ENCODE results near the gene GTF2A1L. TPM values are rescaled to one million over a fixed set of nuclear protein-coding genes. Genes with fewer than 3 reads are reported as not detected.

GTF2A1L gene
- total and polyA plus RNA-seq, 3 donors from 2014 or later, result 24.4 to 99.0 (median 36.1) TPM

DNA sequence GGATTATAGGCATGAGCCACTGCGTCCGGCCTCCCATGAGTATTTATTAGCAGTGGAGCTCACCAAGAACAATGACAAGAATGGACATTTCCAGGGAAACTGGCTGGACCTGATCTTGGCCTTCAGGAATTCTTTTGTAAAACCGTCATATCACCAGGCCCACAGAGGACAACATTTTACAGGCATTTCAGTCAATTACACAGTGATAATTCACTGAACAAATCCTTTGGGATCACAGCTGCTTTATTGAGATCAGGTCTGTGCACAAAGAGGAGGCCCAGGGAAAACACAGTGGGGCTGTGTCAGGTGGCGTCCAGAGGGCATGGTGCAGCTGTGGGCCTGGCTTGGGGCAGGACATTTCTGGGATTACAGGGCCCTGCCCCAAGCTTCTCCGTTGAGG is 30.1 kb upstream of the GTF2A1L start:
- WGBS, 2 donors, result 84 to 89% methylated on average over 5 of the region's 5 CpGs
- TF ChIP-seq, protein P1, sequence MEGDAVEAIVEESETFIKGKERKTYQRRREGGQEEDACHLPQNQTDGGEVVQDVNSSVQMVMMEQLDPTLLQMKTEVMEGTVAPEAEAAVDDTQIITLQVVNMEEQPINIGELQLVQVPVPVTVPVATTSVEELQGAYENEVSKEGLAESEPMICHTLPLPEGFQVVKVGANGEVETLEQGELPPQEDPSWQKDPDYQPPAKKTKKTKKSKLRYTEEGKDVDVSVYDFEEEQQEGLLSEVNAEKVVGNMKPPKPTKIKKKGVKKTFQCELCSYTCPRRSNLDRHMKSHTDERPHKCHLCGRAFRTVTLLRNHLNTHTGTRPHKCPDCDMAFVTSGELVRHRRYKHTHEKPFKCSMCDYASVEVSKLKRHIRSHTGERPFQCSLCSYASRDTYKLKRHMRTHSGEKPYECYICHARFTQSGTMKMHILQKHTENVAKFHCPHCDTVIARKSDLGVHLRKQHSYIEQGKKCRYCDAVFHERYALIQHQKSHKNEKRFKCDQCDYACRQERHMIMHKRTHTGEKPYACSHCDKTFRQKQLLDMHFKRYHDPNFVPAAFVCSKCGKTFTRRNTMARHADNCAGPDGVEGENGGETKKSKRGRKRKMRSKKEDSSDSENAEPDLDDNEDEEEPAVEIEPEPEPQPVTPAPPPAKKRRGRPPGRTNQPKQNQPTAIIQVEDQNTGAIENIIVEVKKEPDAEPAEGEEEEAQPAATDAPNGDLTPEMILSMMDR (IDR thresholded peaks at IDR 0.05), result no peak
- no peak for TF ChIP-seq POLR2A (IDR thresholded peaks at IDR 0.05)
- Histone ChIP-seq H3K4me3 (no peak overlapping the region), H3K27ac (no peak overlapping the region), H3K36me3 (ENCODE audit: low read depth, missing control alignments) (no peaks in the 10 kb centered on the region), H3K27me3 (no peaks in the 10 kb centered on the region), H3K9me3 (no peaks in the 10 kb centered on the region), H3K4me1 (no peaks in the 10 kb centered on the region)
- DNase-seq, result no peak
- intact Hi-C loops (cut with DNase I; ENCODE audit: low total_unique reads), result no loop called here

DNA sequence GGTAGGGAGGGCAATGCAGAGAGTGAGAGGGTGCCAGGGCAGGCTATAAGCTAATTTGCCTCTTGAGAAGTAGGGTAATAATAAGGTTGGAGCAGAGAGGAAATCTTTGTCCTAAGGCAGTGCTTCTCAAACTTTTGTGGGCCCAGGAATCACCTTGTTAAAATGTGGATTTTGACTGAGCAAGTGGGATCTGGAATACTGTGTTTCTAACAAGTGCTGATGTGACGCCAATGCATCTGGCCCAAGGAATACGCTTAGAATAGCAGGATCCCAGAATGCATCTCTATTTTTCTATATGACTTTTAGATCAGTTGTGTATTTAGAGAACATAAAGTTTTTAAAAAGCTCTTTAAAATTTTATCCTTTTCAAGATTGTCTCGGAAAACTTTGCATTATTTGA is 29.7 kb upstream of the GTF2A1L start:
- H3K36me3 ChIP-seq (ENCODE audit: low read depth, missing control alignments), result no peaks in the 10 kb centered on the region
- intact Hi-C loops (cut with DNase I; ENCODE audit: low total_unique reads), result no loop called here
- DNase-seq, result no peak
- no peaks in the 10 kb centered on the region for H3K9me3 ChIP-seq
- TF ChIP-seq, protein P1 (IDR thresholded peaks at IDR 0.05), result no peak
- no peak for TF ChIP-seq POLR2A (IDR thresholded peaks at IDR 0.05)
- H3K27ac ChIP-seq, result no peak overlapping the region
- H3K4me1 ChIP-seq, result no peaks in the 10 kb centered on the region
- no peak overlapping the region for H3K4me3 ChIP-seq
- WGBS, 2 donors, result 91 to 98% methylated on average over 3 of the region's 3 CpGs
- H3K27me3 ChIP-seq, result no peaks in the 10 kb centered on the region

DNA sequence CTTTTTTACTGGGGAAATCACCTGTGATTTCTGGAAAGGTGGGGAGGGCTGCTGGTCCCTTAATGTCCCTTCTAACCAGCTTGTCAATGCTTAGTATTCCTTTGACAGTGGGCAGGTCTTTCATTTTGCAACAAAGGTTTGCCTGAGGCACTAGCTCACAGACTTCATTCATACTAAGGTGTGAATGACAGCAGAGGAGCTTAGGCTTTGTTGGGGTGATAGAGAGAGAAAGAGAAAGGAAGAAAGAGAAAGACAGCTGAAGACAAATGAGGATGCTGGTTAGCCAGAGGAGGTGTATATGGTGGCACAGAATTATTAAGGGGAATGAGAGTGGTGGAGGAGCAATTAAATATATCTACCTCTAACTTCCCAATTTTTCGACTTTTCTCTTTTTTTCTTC is 28.9 kb upstream of the GTF2A1L start:
- TF ChIP-seq POLR2A (IDR thresholded peaks at IDR 0.05), result no peak
- TF ChIP-seq, protein P1 (IDR thresholded peaks at IDR 0.05), result no peak
- no peaks in the 10 kb centered on the region for H3K27me3 ChIP-seq
- H3K36me3 ChIP-seq (ENCODE audit: low read depth, missing control alignments), result no peaks in the 10 kb centered on the region
- intact Hi-C loops (cut with DNase I; ENCODE audit: low total_unique reads), result no loop called here
- H3K4me1 ChIP-seq, result no peaks in the 10 kb centered on the region
- no peak for DNase-seq
- no peak overlapping the region for H3K4me3 ChIP-seq
- H3K9me3 ChIP-seq, result no peaks in the 10 kb centered on the region
- no peak overlapping the region for H3K27ac ChIP-seq
- 76 to 83% methylated on average over 1 of the region's 1 CpG for WGBS, 2 donors

DNA sequence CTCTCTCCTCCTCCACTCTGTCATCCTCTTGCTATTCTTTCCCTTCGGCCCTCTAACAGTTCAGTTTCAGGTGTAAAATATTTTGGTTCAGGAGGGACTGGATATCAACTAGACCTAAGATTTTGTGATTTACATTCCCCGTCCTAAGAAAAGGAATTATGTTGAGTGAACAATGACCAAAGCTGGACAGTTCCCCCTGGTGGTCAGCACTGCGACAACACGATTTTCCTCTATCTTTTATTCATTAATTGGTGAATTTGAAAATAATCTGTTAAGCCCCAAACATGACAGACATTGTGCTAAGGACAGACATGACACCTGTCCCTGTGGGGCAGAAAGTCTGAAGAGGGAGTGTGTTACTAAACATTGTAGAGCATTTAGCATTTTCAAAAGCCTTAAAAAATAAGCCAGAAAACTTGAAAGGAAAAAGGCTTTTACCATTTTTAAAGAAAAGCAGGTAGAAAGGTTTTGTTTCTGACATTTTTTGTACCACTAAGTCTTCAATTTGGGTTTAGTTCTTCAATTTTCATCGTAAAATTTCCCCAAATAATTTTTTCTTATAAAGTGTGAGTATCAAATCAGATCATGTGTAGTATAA is 28.4 kb upstream of the GTF2A1L start:
- intact Hi-C loops (cut with DNase I; ENCODE audit: low total_unique reads), result no loop called here
- Histone ChIP-seq H3K36me3 (ENCODE audit: low read depth, missing control alignments) (no peaks in the 10 kb centered on the region), H3K9me3 (no peaks in the 10 kb centered on the region), H3K27me3 (no peaks in the 10 kb centered on the region), H3K4me1 (no peaks in the 10 kb centered on the region), H3K4me3 (no peak overlapping the region), H3K27ac (no peak overlapping the region)
- no peak for TF ChIP-seq POLR2A (IDR thresholded peaks at IDR 0.05)
- TF ChIP-seq, protein P1 (IDR thresholded peaks at IDR 0.05), result peak; percentile 64 to 85 (median 81)
- DNase-seq, result peak; percentile 44
- WGBS, 2 donors, result 39 to 46% methylated on average over 5 of the region's 5 CpGs

DNA sequence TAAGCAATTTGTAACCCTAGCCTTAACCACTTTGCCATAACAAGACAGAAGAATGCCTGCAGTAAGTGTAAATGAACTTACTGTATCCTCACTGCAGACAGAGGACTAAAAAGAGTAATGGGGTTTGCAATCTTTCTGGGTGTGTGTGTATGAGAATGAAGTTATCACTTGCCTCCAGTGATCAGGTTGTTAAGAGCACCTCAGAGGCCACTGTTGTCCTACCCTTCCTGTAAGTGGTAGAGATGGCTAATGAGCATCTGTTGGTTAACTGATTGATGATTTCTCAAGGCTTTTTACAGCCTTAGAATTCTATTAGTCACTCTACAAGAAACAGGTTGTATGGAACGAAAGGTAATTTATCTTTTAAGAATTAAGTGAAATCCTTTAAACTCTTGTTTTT is 27.6 kb upstream of the GTF2A1L start:
- WGBS, 2 donors, result 90 to 98% methylated on average over 1 of the region's 1 CpG
- H3K27me3 ChIP-seq, result no peaks in the 10 kb centered on the region
- DNase-seq, result no peak
- TF ChIP-seq POLR2A (IDR thresholded peaks at IDR 0.05), result no peak
- TF ChIP-seq, protein P1 (IDR thresholded peaks at IDR 0.05), result no peak
- intact Hi-C loops (cut with DNase I; ENCODE audit: low total_unique reads), result no loop called here
- H3K9me3 ChIP-seq, result no peaks in the 10 kb centered on the region
- H3K36me3 ChIP-seq (ENCODE audit: low read depth, missing control alignments), result no peaks in the 10 kb centered on the region
- H3K4me3 ChIP-seq, result no peak overlapping the region
- H3K27ac ChIP-seq, result no peak overlapping the region
- no peaks in the 10 kb centered on the region for H3K4me1 ChIP-seq
